ENCODE results near the gene KCNC4.

GRCh38 chr1:110218137-110218536, 8.0 kb downstream of the KCNC4 start:
- TF ChIP-seq POLR2A (IDR thresholded peaks at IDR 0.05) (no peak), CTCF (IDR thresholded peaks at IDR 0.05) (no peak)

All from stomach (tissue), 4 donors.